K562 treated with DMSO at 1 percent for 48 hours (cell line): ENCODE data around the gene PRR13. TPM values are rescaled to one million over a fixed set of nuclear protein-coding genes. Genes with fewer than 3 reads are reported as not detected.

ENCODE experiments used
- total RNA-seq: library from RNA; unstranded; fragments of 300-600 nt; gene quantifications from 2 replicates; pipeline ENCODE4 v1.2.3, GENCODE V29; 2022; ENCODE audit warnings: low replicate concordance; ENCODE audit errors: extremely low read depth

Gene PRR13, protein sequence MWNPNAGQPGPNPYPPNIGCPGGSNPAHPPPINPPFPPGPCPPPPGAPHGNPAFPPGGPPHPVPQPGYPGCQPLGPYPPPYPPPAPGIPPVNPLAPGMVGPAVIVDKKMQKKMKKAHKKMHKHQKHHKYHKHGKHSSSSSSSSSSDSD
- not detected in 2 replicates for total RNA-seq

DNA sequence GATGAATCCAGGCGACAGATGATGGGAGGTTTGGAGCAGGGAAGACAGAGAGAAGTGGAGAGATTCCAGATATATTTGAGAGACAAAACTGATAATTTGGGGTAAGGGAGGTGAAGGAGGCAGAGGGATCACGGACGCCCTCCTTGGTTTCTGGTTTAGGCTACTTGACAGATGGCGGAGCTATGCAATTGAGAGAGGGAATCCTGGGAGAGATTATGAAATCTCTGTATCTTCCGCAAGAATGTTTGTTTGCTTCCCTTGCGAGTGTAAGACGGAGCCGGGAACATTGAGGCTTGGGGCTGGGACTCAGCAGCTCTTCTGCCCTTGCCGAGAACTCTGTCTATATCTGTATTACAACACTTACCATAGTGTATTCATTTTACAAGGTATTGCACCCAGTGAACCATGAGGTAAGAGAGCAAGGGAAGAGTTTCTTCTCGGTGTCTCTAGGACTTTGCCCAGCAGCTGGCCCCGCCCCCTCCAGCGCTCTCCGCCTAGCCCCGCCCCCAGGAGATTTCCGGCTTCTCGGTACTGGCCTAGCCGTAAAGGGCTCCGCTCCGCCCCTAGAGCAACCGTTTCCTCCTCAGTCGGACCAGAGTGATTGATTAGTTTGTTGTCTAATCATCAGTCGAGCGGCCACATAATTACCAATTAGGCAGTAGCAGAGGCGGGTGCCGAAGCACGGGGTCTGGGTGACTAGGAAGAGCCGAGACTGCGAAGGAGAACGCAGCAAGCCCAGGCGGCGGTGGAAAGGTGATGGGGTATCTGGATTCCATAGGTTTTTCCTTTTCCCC, at the start of gene PRR13:
PRR13 (plus strand) TSS at position 695 of the 794 bp plus-strand sequence. CDS start 981 bp downstream, outside the sequence.

DNA sequence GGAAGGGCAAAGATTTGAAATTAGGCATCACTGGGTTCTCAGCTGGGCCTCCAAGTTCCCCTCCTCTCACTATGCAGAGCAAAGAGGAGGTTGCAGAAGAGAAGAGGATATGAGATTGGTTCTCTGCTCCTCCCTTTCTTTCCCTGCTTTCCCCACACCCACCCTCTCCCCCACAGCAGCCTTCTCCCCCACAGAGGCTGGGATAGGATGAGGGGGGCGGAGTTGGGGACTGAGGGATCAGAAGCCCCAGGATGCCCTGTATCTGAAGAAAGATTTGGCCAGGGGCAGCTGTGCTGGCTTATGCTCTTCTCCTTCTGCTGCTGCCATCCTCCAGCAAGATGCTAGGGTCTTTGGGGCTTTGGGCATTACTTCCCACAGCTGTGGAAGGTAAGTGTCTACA, 17.9 kb upstream of the PRR13 start, which contains the start of gene AMHR2:
AMHR2 (plus strand) TSS at position 259 of the 400 bp plus-strand sequence; CDS start at position 339, 80 bp downstream.

DNA sequence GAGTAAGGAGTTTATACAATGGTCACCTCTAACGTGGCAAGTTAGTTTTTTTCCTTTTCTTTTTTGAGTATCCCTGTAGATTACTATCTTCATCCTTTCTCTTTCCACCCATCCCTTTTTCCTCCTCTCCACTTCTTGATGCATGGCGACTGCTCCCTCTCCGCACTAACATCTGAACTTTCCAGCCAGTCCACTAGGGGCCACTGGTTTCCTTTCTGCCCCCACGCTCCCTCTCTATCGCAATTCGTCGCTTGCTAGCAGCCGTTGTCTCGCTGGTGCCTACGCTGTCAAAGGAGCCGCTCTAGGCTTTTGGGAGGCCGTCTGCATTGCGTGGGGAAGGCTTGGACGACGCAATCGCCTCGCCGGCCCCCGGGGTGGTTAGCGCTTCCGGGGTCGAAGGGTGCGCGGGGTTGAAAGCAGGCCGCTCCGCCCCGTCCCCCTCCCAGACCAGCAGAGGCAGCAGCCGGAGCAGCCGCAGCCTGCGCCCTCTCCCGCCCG, 10.2 kb downstream of the PRR13 start, which contains the start of gene PCBP2:
PCBP2 (plus strand) TSS at position 442 of the 498 bp plus-strand sequence. CDS start 2,699 bp downstream, outside the sequence.

Other genes starting within 250 kb of the PRR13 start
- gene ITGB7, start 234.5 kb upstream of the PRR13 start, total RNA-seq: not detected in 2 replicates
- gene RARG, start 209.5 kb upstream of the PRR13 start, total RNA-seq: not detected in 2 replicates
- not detected in 2 replicates for gene ESPL1, start 173.4 kb upstream of the PRR13 start, total RNA-seq
- not detected in 2 replicates for gene PFDN5, start 146.2 kb upstream of the PRR13 start, total RNA-seq
- gene MYG1, start 142.0 kb upstream of the PRR13 start, total RNA-seq: not detected in 2 replicates
- gene AAAS, start 120.1 kb upstream of the PRR13 start, total RNA-seq: 870 TPM in 1 of 2 replicates, not detected in the other
- not detected in 2 replicates for gene SP7, start 105.4 kb upstream of the PRR13 start, total RNA-seq
- not detected in 2 replicates for gene SP1, start 61.6 kb upstream of the PRR13 start, total RNA-seq
- gene AMHR2, start 17.9 kb upstream of the PRR13 start, total RNA-seq: not detected in 2 replicates
- gene PCBP2, start 10.4 kb downstream of the PRR13 start, total RNA-seq: 314 and 817 TPM in 2 replicates
- not detected in 2 replicates for gene MAP3K12, start 57.7 kb downstream of the PRR13 start, total RNA-seq
- not detected in 2 replicates for gene TARBP2, start 59.5 kb downstream of the PRR13 start, total RNA-seq
- not detected in 2 replicates for gene NPFF, start 65.8 kb downstream of the PRR13 start, total RNA-seq
- not detected in 2 replicates for gene ATF7, start 184.6 kb downstream of the PRR13 start, total RNA-seq
- gene ATP5MC2, start 234.3 kb downstream of the PRR13 start, total RNA-seq: not detected in 2 replicates